GM18909 (cell line): ENCODE measurements around the gene ANKRD65.
A peak's percentile ranks its signal among the peaks of the same experiment; 100 is the strongest.
"Not testable (repeated sequence)": the region's sequence is repeated elsewhere in the genome, so short reads cannot be mapped to it uniquely, and the experiment has no call there.

Source experiments
- ATAC-seq: cut with Tn5 transposase; IDR thresholded peaks from one replicate; pipeline ENCODE4 v1.9.1; 2021; ENCODE audit warnings: mild to moderate bottlenecking; ENCODE audit not compliant: unreplicated experiment, poor library complexity

ANKRD65 gene

GRCh38 chr1:1418464-1419362 lies 2.4 kb downstream of the ANKRD65 start:
- no peak for ATAC-seq

- not testable (repeated sequence) for ATAC-seq
Measured at GRCh38 chr1:1417825-1418463, 3.1 kb downstream of the ANKRD65 start.

- not testable (repeated sequence) for ATAC-seq
Measured at GRCh38 chr1:1417396-1417795, 3.7 kb downstream of the ANKRD65 start.

GRCh38 chr1:1415751-1416150 lies 5.3 kb downstream of the ANKRD65 start:
- ATAC-seq = no peak

GRCh38 chr1:1412311-1412902 lies 8.7 kb downstream of the ANKRD65 start:
- ATAC-seq = not testable (repeated sequence)

- ATAC-seq = no peak
Measured at GRCh38 chr1:1411626-1412025, 9.4 kb downstream of the ANKRD65 start.

- ATAC-seq = not testable (repeated sequence)
Measured at GRCh38 chr1:1410238-1410637, 10.8 kb downstream of the ANKRD65 start.

- peak; percentile 29 for ATAC-seq
Measured at GRCh38 chr1:1407636-1408318, 13.3 kb downstream of the ANKRD65 start.

- ATAC-seq = peak; percentile 89
Measured at GRCh38 chr1:1406821-1407635, 14.0 kb downstream of the ANKRD65 start, which contains the start of gene MRPL20. TSS of gene MRPL20 (minus strand) at chr1:1407293. CDS start at chr1:1407217, 76 bp downstream.

GRCh38 chr1:1406101-1406820 lies 14.8 kb downstream of the ANKRD65 start:
- no peak for ATAC-seq

GRCh38 chr1:1403653-1404052 lies 17.4 kb downstream of the ANKRD65 start:
- no peak for ATAC-seq

- ATAC-seq = not testable (repeated sequence)
Measured at GRCh38 chr1:1402901-1403392, 18.1 kb downstream of the ANKRD65 start.

- ATAC-seq = no peak
Measured at GRCh38 chr1:1402072-1402900, 18.8 kb downstream of the ANKRD65 start.

GRCh38 chr1:1401457-1402010 lies 19.5 kb downstream of the ANKRD65 start:
- no peak for ATAC-seq

GRCh38 chr1:1400576-1401456 lies 20.3 kb downstream of the ANKRD65 start:
- no peak for ATAC-seq

- ATAC-seq = peak; percentile 1
Measured at GRCh38 chr1:1399872-1400575, 21.1 kb downstream of the ANKRD65 start.
